ENCODE results near the gene MAFG.

Gene MAFG

DNA sequence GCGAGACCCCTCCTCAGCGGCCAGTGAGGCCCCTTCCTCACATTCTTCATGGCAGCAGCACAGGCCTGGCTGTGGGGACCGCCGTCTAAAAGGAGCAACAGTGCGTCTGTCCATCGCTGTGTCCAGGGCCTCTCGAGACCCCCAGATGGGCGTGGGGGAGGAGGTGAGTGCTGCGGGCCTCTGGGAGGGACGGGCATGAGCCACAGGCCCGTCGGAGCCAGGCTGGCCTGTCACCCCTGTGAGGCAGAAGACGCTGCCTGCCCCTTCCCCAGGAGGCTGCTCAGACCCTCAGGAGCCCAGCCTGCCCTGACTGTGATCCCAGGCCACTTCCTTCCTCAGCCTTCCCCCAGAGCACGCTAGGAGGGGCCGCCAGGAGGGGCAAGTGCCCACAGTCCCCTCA is 11.7 kb upstream of the MAFG start:
- FAIRE-seq (no peak), DNase-seq (ENCODE audit: insufficient read length, low spot score) (no peak)
- TF ChIP-seq POLR2A (IDR thresholded peaks at IDR 0.05; ENCODE audit: low read depth, low read length), result no peak

- FAIRE-seq, result no peak
- TF ChIP-seq POLR2A (IDR thresholded peaks at IDR 0.05; ENCODE audit: low read depth, low read length), result no peak
- DNase-seq (ENCODE audit: insufficient read length, low spot score), result no peak
Measured at GRCh38 chr17:81935709-81936084, 8.2 kb upstream of the MAFG start.

DNA sequence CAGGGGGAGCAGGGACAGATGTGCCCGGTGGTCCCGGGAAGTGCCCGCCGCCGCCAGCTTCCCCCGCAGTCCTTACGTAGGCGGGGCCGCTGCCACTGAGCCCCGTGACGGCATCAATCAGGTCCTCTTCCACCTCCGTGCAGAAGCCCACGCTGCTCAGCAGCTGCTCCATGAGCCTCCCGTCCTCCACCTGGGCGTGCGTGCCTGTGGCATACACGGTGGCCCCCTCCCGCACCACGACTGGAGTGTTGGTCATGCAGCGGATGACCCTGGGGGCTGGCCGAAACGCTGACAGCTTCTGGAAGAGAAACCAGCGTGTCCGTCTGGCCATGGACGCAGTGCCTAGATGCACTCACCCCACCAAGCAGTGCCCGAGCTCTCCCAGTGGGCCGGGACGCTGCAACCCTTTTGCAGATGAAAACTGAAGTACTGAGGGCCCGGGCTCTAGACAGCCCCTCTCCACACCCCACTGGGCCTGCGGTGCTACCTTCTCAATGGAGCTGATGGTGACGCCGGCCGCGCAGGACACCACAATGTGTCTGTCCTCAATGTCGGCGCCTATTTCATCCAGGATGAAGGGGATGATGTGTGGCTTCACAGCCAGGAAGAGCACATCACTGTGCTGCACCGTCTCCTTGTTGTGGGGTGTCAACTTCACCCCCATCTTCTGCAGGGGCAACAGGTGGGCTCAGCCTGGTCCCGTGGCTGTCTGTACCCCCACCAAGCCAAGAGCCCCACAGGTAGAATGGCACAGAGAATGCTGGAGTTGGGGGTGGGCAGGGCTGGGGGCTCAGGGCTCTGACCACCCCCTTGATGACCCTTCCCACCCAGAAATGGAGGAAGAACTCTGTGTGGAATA is 7.5 kb upstream of the MAFG start:
- FAIRE-seq (no peak), DNase-seq (ENCODE audit: insufficient read length, low spot score) (no peak)
- no peak for TF ChIP-seq POLR2A (IDR thresholded peaks at IDR 0.05; ENCODE audit: low read depth, low read length)

DNA sequence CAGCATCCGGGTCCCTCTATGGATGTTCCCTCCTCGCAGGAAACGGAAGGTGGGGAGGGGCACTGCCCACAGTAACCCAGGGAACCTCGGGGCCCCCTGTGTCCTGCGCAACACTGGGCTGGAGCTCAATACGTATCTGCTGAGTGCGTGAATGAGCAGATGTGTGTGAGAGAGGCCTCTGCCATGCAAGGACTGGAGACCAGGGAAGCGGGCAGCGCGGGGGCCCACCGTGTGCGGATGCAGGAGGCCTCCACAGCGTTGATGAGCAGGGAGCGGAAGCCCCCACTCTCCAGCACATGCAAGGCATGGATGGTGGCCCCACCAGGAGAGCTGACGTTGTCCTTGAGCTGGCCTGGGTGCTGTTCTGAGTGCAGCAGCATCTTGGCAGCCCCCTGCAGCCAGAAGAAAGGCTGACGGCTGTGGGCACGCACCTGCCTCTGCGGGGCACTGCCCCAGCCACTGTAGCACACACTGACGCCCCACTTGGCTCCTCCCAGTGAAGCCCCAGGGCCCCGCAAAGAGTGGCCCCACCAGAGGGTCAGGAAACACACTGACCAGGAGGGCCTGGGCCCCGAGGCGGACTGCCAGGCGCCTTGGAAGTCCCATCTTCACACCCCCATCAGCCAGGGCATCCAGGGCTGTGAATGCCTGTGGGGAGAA is 6.7 kb upstream of the MAFG start:
- no peak for TF ChIP-seq POLR2A (IDR thresholded peaks at IDR 0.05; ENCODE audit: low read depth, low read length)
- FAIRE-seq, result no peak
- DNase-seq (ENCODE audit: insufficient read length, low spot score), result no peak

DNA sequence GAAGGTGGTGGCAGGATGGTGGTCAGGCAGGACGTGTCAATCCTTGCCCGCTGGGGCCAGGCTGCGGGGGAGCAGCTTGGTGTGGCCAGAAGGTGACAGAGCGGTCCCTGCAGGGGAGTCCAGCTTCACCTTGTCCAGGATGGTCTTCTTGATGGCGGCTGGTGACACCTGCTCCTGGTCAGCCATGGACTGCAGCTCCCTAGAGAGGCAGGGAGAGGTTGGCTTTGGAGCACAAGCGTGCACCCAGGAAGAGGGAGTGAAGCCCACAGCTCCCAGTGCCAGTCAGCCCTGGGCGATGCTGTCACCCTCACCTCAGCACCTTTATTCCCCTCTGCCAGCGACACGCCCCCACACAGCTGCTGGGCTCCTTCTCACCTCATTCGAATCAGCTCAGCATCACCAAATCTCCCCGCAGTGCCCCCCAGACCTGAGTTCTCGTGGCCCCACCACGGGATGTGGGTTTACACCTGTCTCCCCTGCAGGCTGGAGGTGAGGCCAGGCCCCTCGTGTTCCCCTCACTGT is 5.7 kb upstream of the MAFG start:
- FAIRE-seq (no peak), DNase-seq (ENCODE audit: insufficient read length, low spot score) (no peak)
- TF ChIP-seq POLR2A (IDR thresholded peaks at IDR 0.05; ENCODE audit: low read depth, low read length), result 0 out of 2 replicates have a peak, but pooled peaks have one; percentile 6

DNA sequence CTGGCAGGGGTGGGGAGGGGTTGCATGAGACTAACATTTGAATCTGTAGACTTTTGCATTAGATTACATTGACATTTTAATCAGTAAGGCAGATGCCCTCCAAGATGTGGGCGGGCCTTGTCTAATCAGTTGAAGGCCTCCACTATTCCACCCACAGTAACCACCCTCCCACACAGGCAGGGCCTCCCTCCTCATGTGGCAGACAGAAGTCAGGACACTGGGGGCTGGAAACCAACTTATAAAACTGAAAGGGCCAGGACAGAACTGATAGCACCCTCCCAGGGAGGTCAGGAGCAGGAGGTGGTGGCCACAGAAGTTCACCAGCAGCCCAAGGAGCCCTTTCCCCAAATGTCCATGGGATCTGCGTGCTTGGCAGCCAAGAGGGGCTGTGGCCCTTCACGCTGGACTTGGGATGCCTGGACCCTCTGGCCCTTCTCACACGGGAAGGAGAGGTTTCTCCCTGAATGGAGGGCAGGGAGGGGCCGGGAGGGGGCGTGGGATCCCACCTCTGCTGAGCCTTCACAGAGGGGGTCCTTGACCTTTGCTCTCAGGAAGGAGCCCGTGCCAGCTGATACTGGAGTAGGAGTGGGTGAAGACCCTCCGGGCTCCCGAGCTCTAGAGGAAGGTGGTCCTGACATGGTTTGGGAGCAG is 4.9 kb upstream of the MAFG start:
- FAIRE-seq (no peak), DNase-seq (ENCODE audit: insufficient read length, low spot score) (no peak)
- TF ChIP-seq POLR2A (IDR thresholded peaks at IDR 0.05; ENCODE audit: low read depth, low read length), result peak; percentile 8; the same call in 1 of the 2 replicates

DNA sequence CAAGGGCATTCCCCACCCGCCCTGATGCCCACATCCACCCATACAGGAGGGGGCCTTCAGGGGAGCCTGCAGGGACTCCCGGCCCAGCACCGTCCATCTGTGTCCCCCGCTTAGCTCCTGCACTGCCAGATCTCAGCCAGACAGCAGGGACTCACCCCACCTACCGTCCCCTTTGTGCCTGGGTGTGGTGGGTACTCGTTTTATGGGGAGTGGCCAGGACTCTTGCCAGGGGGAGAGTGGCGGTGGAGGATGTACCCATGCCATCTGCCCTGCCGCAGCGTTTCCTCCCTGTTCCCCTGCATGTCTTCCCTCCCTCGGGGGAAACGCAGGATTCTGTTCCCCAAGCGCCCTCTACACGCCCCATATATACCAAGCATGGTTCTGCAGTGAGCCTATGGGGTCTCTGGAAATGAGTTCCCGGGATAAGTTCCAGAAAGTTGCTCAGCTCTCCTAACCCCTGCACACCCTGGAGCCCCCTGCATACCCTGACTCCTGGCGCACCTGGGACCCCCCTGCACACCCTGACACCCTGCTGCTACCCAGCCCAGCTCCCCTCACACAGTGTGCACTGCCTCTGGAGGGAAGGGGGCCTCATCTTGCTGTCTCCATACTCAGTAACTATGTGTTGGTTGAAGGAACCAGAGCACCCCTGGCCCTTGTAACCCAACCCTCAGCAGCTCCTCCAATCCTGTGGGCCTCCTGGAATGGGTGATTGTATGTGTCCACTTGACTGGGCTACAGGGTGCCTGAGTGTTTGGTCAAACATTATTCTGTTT is 4.2 kb upstream of the MAFG start:
- DNase-seq (ENCODE audit: insufficient read length, low spot score), result no peak
- no peak for FAIRE-seq

DNA sequence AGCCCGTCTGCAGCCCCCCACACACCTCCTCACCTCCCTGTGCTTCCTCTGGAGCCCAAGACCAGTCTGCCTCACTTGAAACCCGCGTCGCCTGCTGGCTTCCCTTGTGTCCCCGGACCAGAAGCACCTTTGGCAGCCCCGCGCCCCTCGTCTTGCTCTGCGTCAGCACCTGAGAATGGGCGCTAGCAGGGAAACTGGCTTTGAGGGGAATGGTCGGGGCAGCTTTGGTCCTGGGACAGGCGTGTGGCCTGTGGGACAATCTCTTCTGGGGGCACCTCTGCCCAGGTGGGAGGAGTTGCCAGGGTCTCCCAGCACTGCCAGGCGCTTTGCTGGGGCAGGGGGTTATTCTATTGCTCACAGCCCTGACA is 3.6 kb upstream of the MAFG start:
- TF ChIP-seq POLR2A (IDR thresholded peaks at IDR 0.05; ENCODE audit: low read depth, low read length), result no peak

More for the DNA sequence above, 4.2 kb upstream of the MAFG start:
- TF ChIP-seq POLR2A (IDR thresholded peaks at IDR 0.05; ENCODE audit: low read depth, low read length), result no peak; the same call in 1 of the 2 replicates

DNA sequence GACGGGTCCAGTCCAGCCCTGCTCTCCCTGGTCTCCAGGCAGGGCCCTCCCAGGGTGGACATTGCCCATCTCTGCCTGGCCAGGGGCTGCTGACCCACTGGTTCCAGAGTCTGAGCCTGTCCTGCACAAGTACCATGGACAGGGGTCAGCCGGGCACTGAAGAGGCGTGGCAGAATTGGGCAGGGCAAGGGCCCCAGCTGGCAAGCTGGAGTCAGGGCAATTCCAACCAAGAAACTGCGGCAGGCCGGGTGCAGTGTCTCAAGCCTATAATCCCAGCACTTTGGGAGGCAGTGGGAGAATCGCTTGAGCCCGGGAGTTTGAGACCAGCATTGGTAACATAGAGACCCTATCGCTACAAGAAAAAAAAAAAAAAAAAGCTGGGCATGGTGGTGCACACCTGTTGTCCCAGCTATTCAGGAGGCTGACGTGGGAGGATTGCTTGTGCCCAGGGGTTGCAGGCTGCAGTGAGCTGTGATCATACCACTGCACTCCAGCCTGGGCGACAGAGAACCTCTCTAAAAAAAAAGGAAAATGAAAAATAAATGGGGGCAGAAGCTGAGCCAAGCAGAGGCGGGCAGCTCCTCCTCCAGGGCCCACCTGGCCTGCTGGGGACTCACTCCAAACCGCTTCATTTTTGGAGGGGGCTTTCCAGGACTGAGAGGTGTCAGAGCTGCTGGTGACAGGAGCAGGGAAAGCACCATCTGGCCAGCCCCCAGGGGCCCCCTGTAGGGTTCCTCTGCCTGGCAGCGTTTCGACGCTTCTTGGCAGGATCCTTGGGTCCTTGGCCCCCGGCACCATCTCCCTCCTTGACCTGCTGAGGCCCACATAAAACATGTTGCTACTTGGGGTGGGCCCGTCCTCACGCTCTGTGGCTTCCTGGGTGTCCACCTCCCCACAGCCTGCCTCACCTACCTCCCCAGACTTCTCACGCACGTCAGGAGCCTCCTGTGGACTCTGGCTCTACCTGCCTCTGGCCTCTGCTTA is 2.9 kb upstream of the MAFG start:
- peak; percentile 51 for DNase-seq (ENCODE audit: insufficient read length, low spot score)
- TF ChIP-seq POLR2A (IDR thresholded peaks at IDR 0.05; ENCODE audit: low read depth, low read length), result no peak
- FAIRE-seq, result no peak

More for the DNA sequence above, 3.6 kb upstream of the MAFG start:
- DNase-seq (ENCODE audit: insufficient read length, low spot score) (no peak), FAIRE-seq (no peak)

DNA sequence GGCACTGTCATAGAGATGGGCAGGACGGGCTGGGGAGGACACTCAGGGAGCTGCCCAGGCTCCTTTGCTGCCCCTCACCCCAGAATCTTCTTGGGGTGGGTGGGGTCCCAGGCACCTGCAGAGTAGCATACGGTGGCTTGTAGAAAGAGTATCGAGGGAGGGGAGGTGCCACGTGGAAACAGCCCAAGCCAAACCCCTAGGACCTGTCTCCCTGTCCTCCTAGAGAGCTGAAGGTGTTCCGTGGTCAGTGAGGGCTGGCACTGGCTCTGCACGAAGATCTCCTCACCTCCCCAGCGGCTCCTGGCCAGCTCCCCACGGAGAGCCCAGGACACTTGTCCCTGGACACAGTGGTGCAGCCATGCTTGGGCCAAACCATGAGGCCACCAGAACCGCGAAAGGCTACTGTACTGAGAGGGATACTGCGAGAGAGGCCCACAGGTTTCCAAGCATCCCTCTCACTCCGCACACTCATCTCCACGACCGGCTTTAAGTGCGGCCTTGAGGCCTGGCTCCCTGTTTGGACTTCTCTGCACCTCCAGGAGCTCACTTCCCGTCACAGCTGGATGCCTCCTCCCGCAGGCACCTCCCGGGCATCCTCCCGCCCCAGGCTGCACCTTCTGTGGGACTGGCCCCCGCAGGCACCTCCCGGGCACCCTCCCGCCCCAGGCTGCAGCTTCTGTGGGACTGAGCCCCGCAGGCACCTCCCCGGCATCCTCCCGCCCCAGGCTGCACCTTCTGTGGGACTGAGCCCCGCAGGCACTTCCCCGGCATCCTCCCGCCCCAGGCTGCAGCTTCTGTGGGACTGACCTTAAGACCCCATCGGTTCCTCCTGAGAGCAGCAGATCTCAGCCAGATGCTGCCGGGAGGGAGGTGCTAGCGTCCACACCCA is 2.0 kb upstream of the MAFG start:
- FAIRE-seq (no peak), DNase-seq (ENCODE audit: insufficient read length, low spot score) (no peak)
- TF ChIP-seq POLR2A (IDR thresholded peaks at IDR 0.05; ENCODE audit: low read depth, low read length), result no peak

- DNase-seq (ENCODE audit: insufficient read length, low spot score), result no peak
- TF ChIP-seq POLR2A (IDR thresholded peaks at IDR 0.05; ENCODE audit: low read depth, low read length), result no peak; the same call in 1 of the 2 replicates
- no peak for FAIRE-seq
Measured at GRCh38 chr17:81928544-81929252, 1.2 kb upstream of the MAFG start.
